Naive B cell (primary cell): ENCODE data around the gene SPINT3. TPM values are rescaled to one million over a fixed set of nuclear protein-coding genes. Genes with fewer than 3 reads are reported as not detected.

Experiments
- ATAC-seq, 2 donors: fragments of 150-1000 bp; cut with Tn5 transposase; 2 replicates each; pipeline ENCODE4 v1.10.0; 2021; ENCODE audit warnings: low read depth in 2 of 2, mild to moderate bottlenecking in 2 of 2, moderate library complexity in 2 of 2
- DNase-seq: peaks from one replicate; pipeline ENCODE4 v3.0.0; 2022
- H3K27ac Mint-ChIP-seq, 6 donors: one replicate each; pipeline ENCODE4 v1.8.0; 2020 to 2022; ENCODE audit warnings: mild to moderate bottlenecking in 6 of 6, mixed read lengths in 6 of 6, moderate library complexity in 5 of 6, inconsistent platforms in 2 of 6
- H3K27me3 Mint-ChIP-seq, 3 donors: one replicate each; pipeline ENCODE4 v1.8.0; 2021 to 2022; ENCODE audit warnings: mixed read lengths in 3 of 3, mild to moderate bottlenecking in 1 of 3
- H3K36me3 Mint-ChIP-seq, 2 donors: one replicate each; pipeline ENCODE4 v1.8.0; 2020 to 2022; ENCODE audit warnings: mixed read lengths in 2 of 2, inconsistent platforms in 1 of 2, mild to moderate bottlenecking in 1 of 2
- H3K4me1 Mint-ChIP-seq, 3 donors: one replicate each; pipeline ENCODE4 v1.8.0; 2020 to 2022; ENCODE audit warnings: mixed read lengths in 3 of 3, inconsistent platforms in 1 of 3, mild to moderate bottlenecking in 1 of 3, moderate library complexity in 1 of 3
- H3K4me3 Mint-ChIP-seq, 8 donors: one replicate each; pipeline ENCODE4 v1.8.0; 2020 to 2022; ENCODE audit warnings: mild to moderate bottlenecking in 8 of 8, mixed read lengths in 8 of 8, moderate library complexity in 8 of 8, inconsistent platforms in 2 of 8
- H3K9me3 Mint-ChIP-seq, 7 donors: one replicate each; pipeline ENCODE4 v1.8.0; 2020 to 2022; ENCODE audit warnings: mixed read lengths in 7 of 7, mild to moderate bottlenecking in 5 of 7, inconsistent platforms in 2 of 7, moderate library complexity in 1 of 7
- polyA plus RNA-seq, 6 donors: library from polyadenylated mRNA; unstranded; fragments of 300-500 nt; fragmentation: Illumina TruSeq; gene quantifications; one replicate each; pipeline ENCODE4 v1.2.3, GENCODE V29; 2021; ENCODE audit warnings: low read depth in 6 of 6

The SPINT3 gene, protein sequence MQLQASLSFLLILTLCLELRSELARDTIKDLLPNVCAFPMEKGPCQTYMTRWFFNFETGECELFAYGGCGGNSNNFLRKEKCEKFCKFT
- not detected for polyA plus RNA-seq

DNA sequence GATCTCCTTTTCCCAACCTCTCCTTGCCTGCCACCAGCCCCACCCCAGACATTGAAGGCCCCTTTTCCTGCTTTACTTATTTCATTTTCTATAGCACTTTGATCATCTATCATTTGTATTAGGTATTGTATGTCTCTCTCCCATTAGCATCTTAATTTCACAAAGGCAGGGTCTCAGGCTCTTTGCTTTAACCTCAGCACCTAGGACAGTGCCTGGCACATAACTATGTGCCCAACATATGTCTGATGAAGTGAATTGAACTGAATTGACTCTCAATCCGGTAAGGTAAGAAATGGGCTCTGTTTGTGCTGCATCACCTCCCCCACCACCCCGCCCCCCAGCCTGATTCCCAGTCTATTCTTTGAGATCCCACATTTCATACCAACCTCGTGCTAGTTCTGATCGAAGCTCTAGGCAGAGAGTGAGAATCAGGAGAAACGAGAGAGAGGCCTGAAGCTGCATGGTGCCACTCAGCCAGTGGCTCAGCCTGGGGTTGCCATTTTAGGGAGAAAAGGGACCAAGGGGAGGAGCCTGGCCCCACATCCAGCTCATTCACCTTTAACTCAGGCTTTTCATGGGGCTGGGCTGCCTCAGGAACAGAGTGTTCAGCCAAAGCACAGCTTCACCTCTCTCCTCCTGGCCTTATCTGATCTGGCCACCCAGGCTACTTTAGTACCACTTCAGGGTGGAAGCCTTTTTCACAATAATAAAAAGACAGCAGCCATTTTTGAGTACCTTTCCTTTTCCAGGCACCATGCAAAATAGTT is at the start of gene SPINT3:
SPINT3 (minus strand) TSS at position 476 of the 767 bp plus-strand sequence; CDS start at position 462, 14 bp downstream.
- peaks cover 0 to 9% (median 3%) of the 10 kb centered on the region in 7 donors for H3K9me3 Mint-ChIP-seq

DNA sequence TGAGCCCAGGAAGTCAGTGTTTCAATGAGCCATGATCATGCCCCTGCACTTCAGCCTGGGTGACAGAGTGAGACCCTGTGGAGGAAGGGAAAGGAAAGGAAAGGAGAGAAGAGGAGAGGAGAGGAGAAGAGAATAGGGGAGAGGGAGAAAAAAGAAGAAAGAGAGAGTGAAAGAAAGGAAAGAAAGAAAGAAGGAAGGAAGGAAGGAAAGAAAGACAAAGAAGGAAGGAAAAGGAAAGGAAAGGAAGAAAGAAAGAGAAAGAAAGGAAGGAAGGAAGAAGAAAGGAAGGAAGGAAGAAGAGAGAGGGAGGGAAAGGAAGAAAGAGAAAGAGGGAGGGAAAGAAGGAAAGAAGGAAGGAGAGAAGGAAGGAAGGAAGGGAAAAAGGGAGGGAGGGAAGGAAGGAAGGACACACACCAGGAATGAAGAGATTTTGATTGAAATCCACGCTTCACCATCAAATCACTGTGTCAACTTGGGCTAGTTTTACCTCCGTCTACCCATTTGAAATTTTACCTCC is 49.4 kb upstream of the SPINT3 start:
- no peak overlapping the region for H3K27ac Mint-ChIP-seq
- DNase-seq (no peak), ATAC-seq (no peak)
- peaks cover 25 to 35% (median 31%) of the 10 kb centered on the region in 3 donors for H3K27me3 Mint-ChIP-seq
- peaks cover 0 to 3% of the 10 kb centered on the region in 2 donors for H3K36me3 Mint-ChIP-seq
- no peaks in the 10 kb centered on the region for H3K4me1 Mint-ChIP-seq
- H3K4me3 Mint-ChIP-seq: no peak overlapping the region
- peaks cover 0 to 4% (median 1%) of the 10 kb centered on the region in 7 donors for H3K9me3 Mint-ChIP-seq

More for the DNA sequence above, at the start of gene SPINT3:
- Mint-ChIP-seq H3K27me3 (peaks cover 41 to 58% (median 42%) of the 10 kb centered on the region in 3 donors), H3K4me3 (peak within 1 kb of the TSS in 1 of 8 donors; percentile 6), H3K36me3 (peaks cover 0 to 13% of the 10 kb centered on the region in 2 donors), H3K4me1 (no peaks in the 10 kb centered on the region), H3K27ac (peak within 1 kb of the TSS in 1 of 6 donors; percentile 20)
- DNase-seq (no peak), ATAC-seq (no peak)

DNA sequence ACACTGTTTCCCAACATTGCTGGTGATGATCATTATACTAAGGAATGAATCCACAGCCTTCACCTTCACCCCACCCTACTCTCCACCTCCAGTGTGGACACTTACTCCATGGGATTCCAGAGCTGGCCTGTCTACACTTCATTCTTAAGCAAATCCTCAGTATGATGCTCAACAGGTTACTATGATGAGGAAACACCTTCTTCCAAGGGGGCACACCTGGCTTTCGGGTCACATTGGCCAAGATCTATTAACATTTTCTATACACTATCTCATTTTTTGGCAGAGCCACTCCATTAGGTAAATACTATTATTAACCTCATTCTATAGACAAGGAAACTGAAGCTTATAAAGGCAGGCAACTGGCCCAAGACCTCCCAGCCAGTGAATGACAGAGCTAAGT is 39.8 kb upstream of the SPINT3 start:
- no peaks in the 10 kb centered on the region for H3K4me1 Mint-ChIP-seq
- no peak overlapping the region for H3K27ac Mint-ChIP-seq
- no peak overlapping the region for H3K4me3 Mint-ChIP-seq
- ATAC-seq (no peak), DNase-seq (no peak)
- peaks cover 0 to 9% (median 3%) of the 10 kb centered on the region in 7 donors for H3K9me3 Mint-ChIP-seq
- H3K36me3 Mint-ChIP-seq: no peaks in the 10 kb centered on the region
- H3K27me3 Mint-ChIP-seq: peaks cover 29 to 49% (median 32%) of the 10 kb centered on the region in 3 donors

DNA sequence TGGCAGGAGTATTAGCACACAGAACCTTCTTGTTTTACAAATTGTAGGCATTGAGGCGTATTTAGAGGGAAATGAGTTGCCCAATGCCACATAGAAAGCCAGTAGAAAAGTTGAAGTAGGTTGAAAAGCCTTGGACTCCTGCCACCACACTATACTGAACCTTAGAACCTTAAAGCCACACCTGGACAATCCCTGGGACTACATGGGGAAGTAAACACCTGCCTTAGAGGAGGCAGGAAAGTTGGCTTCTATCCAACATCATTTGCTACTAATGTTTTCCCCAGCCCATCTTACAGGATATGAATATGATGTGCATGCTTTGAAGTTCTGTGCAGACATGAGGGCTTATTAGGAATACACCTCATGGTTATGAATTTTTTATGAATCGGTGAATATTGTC is 37.0 kb upstream of the SPINT3 start:
- no peak for ATAC-seq
- peaks cover 25 to 53% (median 25%) of the 10 kb centered on the region in 3 donors for H3K27me3 Mint-ChIP-seq
- peaks cover 0 to 11% (median 6%) of the 10 kb centered on the region in 7 donors for H3K9me3 Mint-ChIP-seq
- no peaks in the 10 kb centered on the region for H3K36me3 Mint-ChIP-seq
- no peak overlapping the region for H3K4me3 Mint-ChIP-seq
- DNase-seq: no peak
- no peak overlapping the region for H3K27ac Mint-ChIP-seq
- H3K4me1 Mint-ChIP-seq: no peaks in the 10 kb centered on the region

DNA sequence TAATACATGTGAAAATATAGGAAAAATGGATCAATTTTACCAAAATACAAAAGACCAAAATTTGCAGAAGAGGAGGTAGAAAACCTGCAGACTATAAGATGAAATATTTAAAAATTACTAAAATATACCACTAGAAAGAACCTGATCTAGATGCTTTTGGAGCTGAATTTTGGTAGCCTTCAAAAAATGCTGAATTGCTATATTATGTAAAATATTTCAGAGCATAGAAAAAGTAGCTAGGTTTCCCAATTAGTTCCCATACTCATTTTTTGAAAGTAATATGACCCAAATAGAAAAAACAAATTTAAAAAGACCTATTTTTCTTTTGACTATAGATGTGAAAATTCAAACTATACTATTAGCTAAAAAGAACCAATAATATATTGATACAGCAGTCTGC is 35.3 kb upstream of the SPINT3 start:
- no peak overlapping the region for H3K4me3 Mint-ChIP-seq
- no peak for ATAC-seq
- H3K9me3 Mint-ChIP-seq: peaks cover 0 to 11% (median 6%) of the 10 kb centered on the region in 7 donors
- H3K4me1 Mint-ChIP-seq: no peaks in the 10 kb centered on the region
- peaks cover 18 to 46% (median 26%) of the 10 kb centered on the region in 3 donors for H3K27me3 Mint-ChIP-seq
- H3K27ac Mint-ChIP-seq: no peak overlapping the region
- DNase-seq: no peak
- H3K36me3 Mint-ChIP-seq: no peaks in the 10 kb centered on the region

DNA sequence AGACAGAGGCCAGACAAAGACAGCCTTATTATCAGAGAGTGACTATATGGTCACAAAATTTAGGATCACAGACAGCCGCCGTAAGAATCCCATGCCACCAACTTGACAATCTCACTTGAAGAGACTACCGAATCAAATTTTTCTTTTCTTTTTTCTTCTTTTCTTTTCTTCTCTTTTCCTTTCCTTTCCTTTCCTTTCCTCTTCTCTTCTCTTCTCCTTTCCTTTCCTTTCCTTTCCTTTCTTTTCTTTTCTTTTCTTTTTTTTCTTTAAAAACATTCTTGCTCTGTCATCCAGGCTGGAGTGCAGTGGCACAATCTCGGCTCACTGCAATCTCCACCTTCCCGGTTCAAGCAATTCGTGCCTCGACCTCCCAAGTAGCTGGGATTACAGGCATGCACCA is 33.0 kb upstream of the SPINT3 start:
- Mint-ChIP-seq H3K27me3 (peaks cover 28 to 49% (median 35%) of the 10 kb centered on the region in 3 donors), H3K36me3 (no peaks in the 10 kb centered on the region), H3K4me1 (no peaks in the 10 kb centered on the region), H3K9me3 (peaks cover 0 to 11% (median 6%) of the 10 kb centered on the region in 7 donors), H3K27ac (no peak overlapping the region), H3K4me3 (no peak overlapping the region)
- no peak for DNase-seq
- no peak for ATAC-seq

DNA sequence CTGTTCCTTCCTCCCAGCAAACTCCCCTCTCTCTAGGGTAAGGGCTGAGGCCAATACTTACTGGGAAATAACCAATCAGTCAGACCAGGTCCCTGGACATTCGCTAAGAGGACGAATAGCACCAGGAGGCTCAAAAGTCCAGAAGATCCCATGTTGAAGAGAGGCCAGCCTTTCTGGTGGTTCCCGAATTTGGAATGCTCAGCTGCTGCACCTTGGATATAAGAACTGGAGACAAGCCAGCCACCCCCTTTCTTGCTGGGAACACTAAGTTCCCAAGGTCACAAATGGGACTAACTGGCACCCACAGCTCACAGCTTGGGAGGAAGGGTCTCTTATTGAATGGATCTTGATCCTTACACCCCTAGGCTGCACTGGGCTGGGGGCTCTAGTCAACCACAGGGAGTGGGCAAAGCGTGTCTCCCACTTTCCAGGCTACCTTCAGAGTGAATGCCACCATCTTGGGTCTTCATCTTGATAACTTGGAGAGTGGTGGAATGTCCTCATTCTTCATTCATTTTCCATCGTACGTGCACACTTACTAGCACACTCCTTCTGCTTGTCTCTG is 31.9 kb upstream of the SPINT3 start, which contains the start of gene EPPIN:
EPPIN (minus strand) TSS at position 196 of the 565 bp plus-strand sequence; CDS start at position 152, 44 bp downstream.
- Mint-ChIP-seq H3K9me3 (peaks cover 0 to 11% (median 6%) of the 10 kb centered on the region in 7 donors), H3K27ac (no peak within 1 kb of the TSS), H3K27me3 (peaks cover 33 to 59% (median 35%) of the 10 kb centered on the region in 3 donors), H3K36me3 (no peaks in the 10 kb centered on the region), H3K4me3 (no peak within 1 kb of the TSS), H3K4me1 (no peaks in the 10 kb centered on the region)
- no peak for DNase-seq
- no peak for ATAC-seq

DNA sequence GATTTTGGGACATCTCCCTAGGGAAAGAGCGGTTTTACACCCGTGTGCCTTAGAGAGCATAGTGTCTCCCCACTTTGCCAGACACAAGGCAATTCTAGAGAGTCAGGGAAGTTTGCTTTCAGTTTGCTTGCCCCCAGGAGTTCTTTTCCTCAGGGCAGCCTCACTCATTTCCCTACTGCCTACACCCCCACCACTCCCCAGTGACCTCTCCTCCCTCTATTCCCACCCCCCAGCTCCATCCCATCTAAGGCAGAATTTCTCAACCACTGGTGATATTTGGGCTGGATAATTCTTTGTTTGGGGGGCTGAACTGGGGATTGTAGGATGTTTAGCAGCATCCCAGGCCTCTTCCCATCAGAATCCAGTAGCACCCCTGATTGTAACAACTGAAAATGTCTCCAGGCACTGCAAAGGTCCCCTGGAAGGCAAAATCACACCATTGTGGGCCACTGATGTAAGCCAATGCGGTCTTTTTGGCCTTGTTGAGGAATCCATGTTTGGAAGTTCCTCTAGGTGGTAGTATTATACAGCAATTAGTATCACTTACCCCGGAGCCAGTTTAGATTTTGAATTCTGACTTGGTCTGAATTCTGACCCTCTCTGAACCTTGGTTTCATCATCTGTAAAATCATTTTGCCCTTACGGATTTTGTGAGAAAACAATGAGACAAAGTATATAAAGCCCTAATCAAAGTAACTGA is 30.5 kb upstream of the SPINT3 start:
- H3K4me3 Mint-ChIP-seq: no peak overlapping the region
- peaks cover 40 to 73% (median 44%) of the 10 kb centered on the region in 3 donors for H3K27me3 Mint-ChIP-seq
- peaks cover 0 to 7% (median 6%) of the 10 kb centered on the region in 7 donors for H3K9me3 Mint-ChIP-seq
- DNase-seq (no peak), ATAC-seq (no peak)
- no peaks in the 10 kb centered on the region for H3K36me3 Mint-ChIP-seq
- no peaks in the 10 kb centered on the region for H3K4me1 Mint-ChIP-seq
- H3K27ac Mint-ChIP-seq: no peak overlapping the region

DNA sequence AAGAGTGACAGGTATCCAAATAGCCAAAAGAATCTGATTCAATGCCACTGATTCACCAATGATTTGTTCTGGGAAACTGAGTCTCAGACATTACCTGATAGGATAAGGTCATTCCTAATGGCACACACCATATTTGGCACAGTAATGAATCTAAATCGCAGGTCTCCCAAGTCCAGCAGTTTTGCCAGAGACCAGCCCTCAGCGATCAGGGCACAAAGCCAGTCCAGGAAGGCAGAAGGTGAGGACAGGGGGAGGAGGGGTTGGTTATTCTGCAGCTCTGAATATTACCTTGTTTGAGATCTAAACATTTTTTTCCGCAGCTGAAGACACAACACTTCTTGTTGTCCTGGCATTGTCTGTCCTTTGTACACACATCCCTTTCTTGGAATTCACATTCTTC is 29.9 kb upstream of the SPINT3 start:
- H3K27me3 Mint-ChIP-seq: peaks cover 44 to 70% (median 44%) of the 10 kb centered on the region in 3 donors
- H3K27ac Mint-ChIP-seq: no peak overlapping the region
- H3K4me1 Mint-ChIP-seq: no peaks in the 10 kb centered on the region

DNA sequence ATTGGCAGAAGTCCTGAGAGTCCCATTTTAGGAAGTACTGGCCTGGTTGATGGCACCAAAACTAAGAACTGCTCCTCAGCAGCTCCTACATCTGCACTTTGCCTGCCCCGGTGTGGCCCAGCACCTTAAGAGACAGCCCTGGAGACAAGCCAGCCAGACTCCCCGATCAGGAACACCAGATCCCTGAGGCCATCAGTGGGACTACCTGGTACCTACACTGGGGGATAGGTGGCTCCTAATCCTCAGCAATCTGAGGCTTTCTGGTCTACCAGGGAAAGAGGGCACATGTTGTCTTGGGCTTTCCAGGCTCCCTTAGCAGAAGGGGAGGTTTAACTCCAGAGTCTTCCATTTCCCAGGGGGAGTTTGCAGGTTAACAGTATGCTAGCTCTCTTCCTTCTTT is 24.0 kb upstream of the SPINT3 start, which contains the start of gene WFDC6:
WFDC6 (minus strand) TSS at position 101 of the 400 bp plus-strand sequence; CDS start at position 26, 75 bp downstream.
- ATAC-seq (no peak), DNase-seq (no peak)
- peaks cover 0 to 3% (median 0%) of the 10 kb centered on the region in 7 donors for H3K9me3 Mint-ChIP-seq
- no peaks in the 10 kb centered on the region for H3K4me1 Mint-ChIP-seq
- no peak within 1 kb of the TSS for H3K27ac Mint-ChIP-seq
- no peak within 1 kb of the TSS for H3K4me3 Mint-ChIP-seq
- H3K36me3 Mint-ChIP-seq: no peaks in the 10 kb centered on the region
- H3K27me3 Mint-ChIP-seq: peaks cover 36 to 62% (median 53%) of the 10 kb centered on the region in 3 donors

More for the DNA sequence above, 29.9 kb upstream of the SPINT3 start:
- ATAC-seq (no peak), DNase-seq (no peak)
- H3K36me3 Mint-ChIP-seq: no peaks in the 10 kb centered on the region
- peaks cover 0 to 6% (median 4%) of the 10 kb centered on the region in 7 donors for H3K9me3 Mint-ChIP-seq
- no peak overlapping the region for H3K4me3 Mint-ChIP-seq

DNA sequence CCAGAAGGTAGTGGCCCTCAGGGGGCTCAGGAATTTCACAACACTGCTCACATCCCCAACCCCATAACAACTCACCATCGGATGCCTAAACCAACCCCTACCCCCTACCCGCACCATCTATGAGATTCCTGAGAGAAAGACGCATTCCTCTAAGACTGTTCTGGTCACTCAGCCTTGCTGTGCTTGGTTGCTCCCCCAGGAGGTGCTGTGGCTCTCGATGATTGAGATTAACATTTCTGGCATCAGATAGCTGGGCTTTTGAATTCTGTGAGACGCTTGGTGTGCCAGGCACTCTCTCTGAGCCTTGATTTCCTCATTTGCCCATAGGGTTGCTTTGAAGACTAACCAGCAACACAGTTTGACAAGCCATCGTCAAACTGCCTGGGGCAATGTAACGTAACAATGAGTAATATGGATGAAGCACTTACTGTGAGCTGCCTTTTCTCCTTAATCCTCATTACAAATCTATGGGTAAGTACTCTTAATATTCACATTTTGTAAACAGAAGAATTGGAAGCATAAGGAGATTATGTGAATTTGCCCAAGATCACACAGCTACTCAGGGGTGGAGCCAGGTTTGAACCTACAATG is 22.9 kb upstream of the SPINT3 start:
- Mint-ChIP-seq H3K4me1 (no peaks in the 10 kb centered on the region), H3K36me3 (no peaks in the 10 kb centered on the region), H3K27me3 (peaks cover 31 to 52% (median 45%) of the 10 kb centered on the region in 3 donors), H3K9me3 (peaks cover 0 to 3% (median 0%) of the 10 kb centered on the region in 7 donors), H3K27ac (no peak overlapping the region), H3K4me3 (no peak overlapping the region)
- no peak for DNase-seq
- no peak for ATAC-seq

DNA sequence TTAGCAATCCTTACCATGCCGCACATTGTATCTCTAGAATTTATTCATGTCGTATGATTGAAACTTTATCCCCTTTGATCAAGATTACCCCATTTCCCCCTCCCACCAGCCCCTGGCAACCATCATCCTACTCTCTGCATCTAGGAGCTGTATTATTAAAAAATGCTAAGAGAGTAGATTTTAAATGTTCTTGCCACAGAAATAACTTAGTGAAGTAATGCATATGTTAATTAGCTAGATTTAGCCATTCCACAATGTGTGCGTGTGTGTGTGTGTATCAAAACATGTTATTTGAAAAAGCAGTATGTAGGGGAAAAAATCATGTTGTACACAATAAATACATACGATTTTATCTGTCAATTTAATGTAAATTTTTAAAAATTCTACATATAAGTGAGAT is 11.9 kb upstream of the SPINT3 start:
- H3K4me3 Mint-ChIP-seq: no peak overlapping the region
- H3K36me3 Mint-ChIP-seq: no peaks in the 10 kb centered on the region
- no peaks in the 10 kb centered on the region for H3K4me1 Mint-ChIP-seq
- H3K9me3 Mint-ChIP-seq: no peaks in the 10 kb centered on the region
- DNase-seq (no peak), ATAC-seq (no peak)
- no peak overlapping the region for H3K27ac Mint-ChIP-seq
- peaks cover 41 to 56% (median 50%) of the 10 kb centered on the region in 3 donors for H3K27me3 Mint-ChIP-seq
